SK-N-SH (cell line): Measurements from ENCODE around the gene IL15RA.

ENCODE experiments used
- EP300 ChIP-seq, 2 experiments: IDR thresholded peaks; 2 replicates each; pipeline versions ENCODE4 v1.4.0 to v1.6.1; 2012; ENCODE audit warnings: borderline replicate concordance in 1 of 2, low read depth in 1 of 2, low read length in 1 of 2
- SMC3 ChIP-seq: IDR thresholded peaks from 2 replicates; pipeline ENCODE4 v1.6.1; 2012; ENCODE audit warnings: low read depth, low read length, improper control_type of control experiment
- YY1 ChIP-seq: IDR thresholded peaks from 2 replicates; pipeline ENCODE4 v1.4.0; 2012; ENCODE audit warnings: low read depth, mild to moderate bottlenecking
- TF ChIP-seq, protein P1 (sequence below): fragments of 200-600 bp; sonication (generic); IDR thresholded peaks from 2 replicates; pipeline ENCODE4 v1.6.1; 2017; ENCODE audit warnings: antibody characterized with exemption, mild to moderate bottlenecking, moderate library complexity

- no peak for TF ChIP-seq SMC3
- TF ChIP-seq, protein P1, sequence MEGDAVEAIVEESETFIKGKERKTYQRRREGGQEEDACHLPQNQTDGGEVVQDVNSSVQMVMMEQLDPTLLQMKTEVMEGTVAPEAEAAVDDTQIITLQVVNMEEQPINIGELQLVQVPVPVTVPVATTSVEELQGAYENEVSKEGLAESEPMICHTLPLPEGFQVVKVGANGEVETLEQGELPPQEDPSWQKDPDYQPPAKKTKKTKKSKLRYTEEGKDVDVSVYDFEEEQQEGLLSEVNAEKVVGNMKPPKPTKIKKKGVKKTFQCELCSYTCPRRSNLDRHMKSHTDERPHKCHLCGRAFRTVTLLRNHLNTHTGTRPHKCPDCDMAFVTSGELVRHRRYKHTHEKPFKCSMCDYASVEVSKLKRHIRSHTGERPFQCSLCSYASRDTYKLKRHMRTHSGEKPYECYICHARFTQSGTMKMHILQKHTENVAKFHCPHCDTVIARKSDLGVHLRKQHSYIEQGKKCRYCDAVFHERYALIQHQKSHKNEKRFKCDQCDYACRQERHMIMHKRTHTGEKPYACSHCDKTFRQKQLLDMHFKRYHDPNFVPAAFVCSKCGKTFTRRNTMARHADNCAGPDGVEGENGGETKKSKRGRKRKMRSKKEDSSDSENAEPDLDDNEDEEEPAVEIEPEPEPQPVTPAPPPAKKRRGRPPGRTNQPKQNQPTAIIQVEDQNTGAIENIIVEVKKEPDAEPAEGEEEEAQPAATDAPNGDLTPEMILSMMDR = no peak
- TF ChIP-seq EP300 (IDR thresholded peaks at IDR 0.05; ENCODE audit: borderline replicate concordance in 1 of 2, low read depth in 1 of 2, low read length in 1 of 2) = no peak
- TF ChIP-seq YY1 = no peak
These were observed 39.1 kb downstream of the IL15RA start for GRCh38 chr10:5938291-5938690.
